ENCODE data around the gene TMEM198. TPM values are rescaled to one million over a fixed set of nuclear protein-coding genes. Genes with fewer than 3 reads are reported as not detected.

The TMEM198 gene
- total RNA-seq, 1 donor, result 2.6 TPM

DNA sequence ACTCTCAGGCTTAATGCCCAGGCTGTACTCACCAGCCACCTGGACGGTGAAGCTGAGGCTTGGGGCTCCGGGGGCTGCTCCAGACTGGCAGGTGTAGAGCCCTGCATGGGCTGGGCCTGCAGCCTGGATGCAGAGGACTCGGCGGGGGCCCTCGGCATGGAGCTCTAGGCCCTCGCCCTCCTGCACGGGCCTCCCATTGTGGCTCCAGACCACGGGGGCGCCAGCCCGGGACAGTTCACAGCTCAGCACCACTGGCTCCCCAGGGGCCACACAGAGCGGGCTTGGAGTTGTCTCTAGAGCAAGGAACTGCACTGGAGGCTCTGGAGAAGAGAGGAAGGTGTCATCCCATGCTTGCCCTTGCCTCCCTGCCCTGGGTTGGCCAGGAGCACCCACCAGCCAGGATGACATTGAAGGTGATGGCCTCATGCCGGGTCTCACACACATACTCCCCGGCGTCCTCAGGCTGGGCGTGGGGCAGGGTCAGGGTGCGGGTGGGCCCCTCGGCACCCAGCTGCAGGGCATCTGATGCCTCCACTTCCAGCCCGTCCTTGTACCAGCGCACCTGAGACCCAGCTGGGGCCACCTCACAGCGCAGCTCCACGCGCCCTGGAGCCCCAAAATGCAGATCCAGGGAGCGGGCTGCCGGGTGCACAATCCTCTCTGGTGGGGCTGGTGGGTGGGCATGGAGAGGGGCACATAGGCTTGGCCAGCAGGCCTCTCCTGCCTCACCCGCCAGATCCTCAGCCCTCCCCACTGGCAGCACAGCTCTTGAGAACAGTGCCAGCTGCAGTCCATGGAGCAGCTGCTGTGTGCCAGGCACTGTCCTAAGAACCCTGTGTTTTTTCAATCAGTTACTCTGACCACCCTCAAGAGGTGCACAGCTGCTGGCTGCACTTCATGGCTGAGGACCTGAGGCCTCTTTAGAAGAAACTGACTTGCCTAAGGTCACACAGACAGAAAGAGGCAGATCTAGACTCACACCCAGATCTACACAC lies 14.3 kb downstream of the TMEM198 start:
- H3K4me3 ChIP-seq (ENCODE audit: low read depth, low read length), result no peak overlapping the region
- no peak for DNase-seq (ENCODE audit: low read depth)
- no peak for TF ChIP-seq CTCF (IDR thresholded peaks at IDR 0.05; ENCODE audit: insufficient read depth, low read depth, low read length)

DNA sequence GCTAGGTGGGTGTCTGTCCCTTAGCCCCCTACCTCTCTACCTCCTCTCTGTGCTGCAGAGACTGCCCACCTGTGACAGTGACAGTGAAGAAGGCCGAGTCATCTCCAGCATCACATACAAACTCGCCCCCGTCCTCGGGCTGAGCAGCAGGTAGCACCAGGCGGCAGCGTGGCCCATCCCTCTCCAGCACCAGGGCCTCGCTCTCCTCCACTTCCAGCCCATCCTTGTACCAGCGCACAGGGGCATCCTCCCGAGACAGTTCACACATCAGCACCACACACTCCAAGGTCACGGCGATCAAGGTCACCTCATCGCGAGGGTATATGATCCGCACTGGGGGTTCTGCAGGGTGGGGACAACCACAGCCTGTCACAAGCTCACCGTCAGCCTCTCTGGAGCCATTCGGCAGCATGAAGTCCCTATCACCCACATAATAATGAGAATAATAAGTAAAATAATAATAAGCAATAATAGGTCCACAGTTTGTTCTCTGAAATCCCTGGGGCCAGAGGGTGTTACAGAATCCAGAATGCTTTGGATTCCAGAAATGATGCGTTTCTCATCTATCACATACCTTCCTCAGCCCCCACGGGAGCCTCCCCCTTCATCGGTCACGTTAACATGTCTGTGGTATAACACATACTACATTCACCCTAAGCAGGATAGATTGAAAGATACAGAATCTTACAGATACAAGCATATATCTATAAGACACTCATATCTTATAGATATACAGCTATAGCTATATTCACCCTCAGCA lies 15.5 kb downstream of the TMEM198 start:
- no peak for TF ChIP-seq CTCF (IDR thresholded peaks at IDR 0.05; ENCODE audit: insufficient read depth, low read depth, low read length)
- no peak for DNase-seq (ENCODE audit: low read depth)
- no peak overlapping the region for H3K4me3 ChIP-seq (ENCODE audit: low read depth, low read length)

DNA sequence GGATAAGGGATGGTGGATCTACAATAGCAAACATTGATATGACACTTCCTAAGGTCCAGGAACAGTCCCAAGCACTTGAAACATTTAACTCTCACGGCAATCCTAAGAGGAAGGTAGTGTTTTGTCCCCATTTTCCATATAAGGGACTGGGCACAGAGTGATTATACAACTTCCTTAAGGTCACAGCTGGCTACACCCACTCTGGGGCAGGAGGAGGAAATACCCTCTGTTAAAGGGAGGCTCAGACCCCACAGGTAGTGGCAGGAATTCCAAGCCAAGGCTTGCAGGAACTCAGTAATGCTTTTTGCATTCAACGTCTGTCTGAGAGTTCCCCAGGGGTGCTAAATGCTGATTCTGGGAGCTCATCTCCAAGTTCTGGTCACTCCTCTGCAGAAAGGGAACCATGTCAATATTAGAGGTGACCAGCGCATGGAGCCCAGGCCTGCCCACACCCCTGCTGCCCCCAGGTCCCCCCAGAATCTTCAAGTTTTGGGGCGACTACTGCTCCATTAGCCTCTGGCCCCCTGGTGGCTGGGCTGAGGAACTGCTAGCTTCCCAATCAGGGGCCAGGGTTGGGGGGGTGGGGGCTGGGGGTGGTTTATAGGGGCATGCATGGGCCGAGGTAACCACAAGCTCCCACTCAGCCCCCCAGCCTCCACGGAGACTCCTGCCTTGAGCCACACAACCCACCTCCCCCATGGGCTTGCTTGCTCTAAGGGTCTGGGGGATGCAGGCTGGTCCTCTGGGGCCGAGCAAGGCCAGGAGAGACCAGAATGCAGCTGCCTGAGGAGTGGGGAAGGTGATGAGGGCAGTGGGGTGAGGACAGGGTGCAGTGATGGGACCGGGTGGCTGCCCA lies 16.4 kb downstream of the TMEM198 start:
- DNase-seq (ENCODE audit: low read depth), result no peak
- no peak overlapping the region for H3K4me3 ChIP-seq (ENCODE audit: low read depth, low read length)
- peak; percentile 65 for TF ChIP-seq CTCF (IDR thresholded peaks at IDR 0.05; ENCODE audit: insufficient read depth, low read depth, low read length)

DNA sequence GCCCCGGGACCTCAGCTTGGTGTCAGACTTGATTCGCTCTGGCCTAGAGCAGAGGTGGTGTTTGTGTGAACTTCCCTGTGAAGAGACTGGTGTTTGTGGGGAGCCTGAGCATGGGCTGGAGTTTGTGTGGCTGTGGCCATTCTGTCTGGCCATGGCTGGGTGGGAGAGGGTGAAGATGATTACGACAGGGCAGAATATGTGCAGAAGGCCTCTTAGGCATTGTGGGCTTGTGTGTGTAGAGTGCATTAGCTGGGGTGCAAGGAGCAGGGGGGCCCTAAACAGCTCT lies 17.0 kb downstream of the TMEM198 start:
- no peak for TF ChIP-seq CTCF (IDR thresholded peaks at IDR 0.05; ENCODE audit: insufficient read depth, low read depth, low read length)
- H3K4me3 ChIP-seq (ENCODE audit: low read depth, low read length), result no peak overlapping the region
- DNase-seq (ENCODE audit: low read depth), result no peak

- H3K4me3 ChIP-seq (ENCODE audit: low read depth, low read length), result no peak overlapping the region
- TF ChIP-seq CTCF (IDR thresholded peaks at IDR 0.05; ENCODE audit: insufficient read depth, low read depth, low read length), result no peak
- DNase-seq (ENCODE audit: low read depth), result no peak
These were observed 17.6 kb downstream of the TMEM198 start for GRCh38 chr2:219561179-219562048.
